Measurements from ENCODE around the gene FCF1. TPM values are rescaled to one million over a fixed set of nuclear protein-coding genes. Genes with fewer than 3 reads are reported as not detected.

The FCF1 gene
- total RNA-seq, 1 experiment from 2014 or later, result 61.6 TPM

- no peak for ATAC-seq
- no peaks in the 10 kb centered on the region for H3K4me1 Mint-ChIP-seq
- no peak for DNase-seq (ENCODE audit: low spot score)
- H3K9me3 Mint-ChIP-seq, result no peaks in the 10 kb centered on the region
- ChIA-PET POLR2A (no interaction called here), CTCF (no interaction called here)
- no peak for TF ChIP-seq TEAD1 (CRISPR knock-in tag; IDR thresholded peaks at IDR 0.05)
- TF ChIP-seq AR (CRISPR knock-in tag; IDR thresholded peaks at IDR 0.05), result no peak
- TF ChIP-seq RELA (CRISPR knock-in tag; IDR thresholded peaks at IDR 0.05; ENCODE audit: borderline replicate concordance), result no peak
- no peak for TF ChIP-seq SMAD3 (CRISPR knock-in tag; IDR thresholded peaks at IDR 0.05; ENCODE audit: borderline replicate concordance)
- TF ChIP-seq TEAD4 (CRISPR knock-in tag; IDR thresholded peaks at IDR 0.05), result no peak
- TF ChIP-seq ZNF121 (CRISPR knock-in tag; IDR thresholded peaks at IDR 0.05), result no peak
- TF ChIP-seq GRHL2 (CRISPR knock-in tag; IDR thresholded peaks at IDR 0.05; ENCODE audit: insufficient replicate concordance, severe bottlenecking), result no peak
- no peak for TF ChIP-seq USF2 (CRISPR knock-in tag; IDR thresholded peaks at IDR 0.05)
- TF ChIP-seq NR2C2 (CRISPR knock-in tag; IDR thresholded peaks at IDR 0.05), result no peak
- TF ChIP-seq OVOL2 (CRISPR knock-in tag; IDR thresholded peaks at IDR 0.05; ENCODE audit: borderline replicate concordance), result no peak
- H3K27ac Mint-ChIP-seq, result no peak overlapping the region
- peaks cover 46% of the 10 kb centered on the region for H3K36me3 Mint-ChIP-seq
- H3K4me3 Mint-ChIP-seq, result no peak overlapping the region
- H3K27me3 Mint-ChIP-seq (ENCODE audit: low read depth), result no peaks in the 10 kb centered on the region
Observed at GRCh38 chr14:74675219-74675618, 37.7 kb upstream of the FCF1 start.

GRCh38 chr14:74682169-74682952 lies 30.6 kb upstream of the FCF1 start:
- ChIA-PET CTCF (no interaction called here), POLR2A (no interaction called here)
- H3K9me3 Mint-ChIP-seq, result no peaks in the 10 kb centered on the region
- no peak overlapping the region for H3K4me3 Mint-ChIP-seq
- H3K27me3 Mint-ChIP-seq (ENCODE audit: low read depth), result no peaks in the 10 kb centered on the region
- peak; percentile 44 for ATAC-seq
- DNase-seq (ENCODE audit: low spot score), result no peak
- H3K4me1 Mint-ChIP-seq, result peaks cover 16% of the 10 kb centered on the region
- peak overlapping the region; percentile 48; the same call in 1 of the 2 replicates for H3K27ac Mint-ChIP-seq
- peaks cover 22% of the 10 kb centered on the region for H3K36me3 Mint-ChIP-seq
- TF ChIP-seq SOX15 (CRISPR knock-in tag; IDR thresholded peaks at IDR 0.05) (no peak), CREB1 (CRISPR knock-in tag; IDR thresholded peaks at IDR 0.05) (no peak), GTF2I (CRISPR knock-in tag; conservative IDR thresholded peaks at IDR 0.05) (no peak), ATF6 (CRISPR knock-in tag; IDR thresholded peaks at IDR 0.05) (no peak), NR1H2 (CRISPR knock-in tag; IDR thresholded peaks at IDR 0.05) (no peak), SP1 (CRISPR knock-in tag; conservative IDR thresholded peaks at IDR 0.05) (no peak), EMX1 (CRISPR knock-in tag; IDR thresholded peaks at IDR 0.05) (no peak), GRHL2 (CRISPR knock-in tag; IDR thresholded peaks at IDR 0.05; ENCODE audit: insufficient replicate concordance, severe bottlenecking) (no peak), ELF4 (CRISPR knock-in tag; IDR thresholded peaks at IDR 0.05; ENCODE audit: low read depth) (no peak), FOXJ3 (CRISPR knock-in tag; IDR thresholded peaks at IDR 0.05; ENCODE audit: borderline replicate concordance) (no peak), ZBTB43 (CRISPR knock-in tag; IDR thresholded peaks at IDR 0.05) (no peak), CREM (CRISPR knock-in tag; IDR thresholded peaks at IDR 0.05) (no peak), CDX4 (CRISPR knock-in tag; IDR thresholded peaks at IDR 0.05; ENCODE audit: borderline replicate concordance) (no peak), CTCF (IDR thresholded peaks at IDR 0.05) (no peak), OVOL2 (CRISPR knock-in tag; IDR thresholded peaks at IDR 0.05; ENCODE audit: borderline replicate concordance) (no peak)
